NCI-H2227 treated with DMSO at 0.1 percent for 48 hours (cell line): Measurements from ENCODE around the gene CDT1.
"Not testable (repeated sequence)": the region's sequence is repeated elsewhere in the genome, so short reads cannot be mapped to it uniquely, and the experiment has no call there.

ENCODE experiments used
- DNase-seq: peaks from one replicate; lab custom pipeline; 2025; lab: John Stamatoyannopoulos, UW

CDT1 gene

GRCh38 chr16:88768071-88768783 is 35.4 kb upstream of the CDT1 start:
- peak; percentile 54 for DNase-seq

- no peak for DNase-seq
Measured at GRCh38 chr16:88769617-88770460, 33.8 kb upstream of the CDT1 start.

- DNase-seq = no peak
Measured at GRCh38 chr16:88770461-88771293, 32.9 kb upstream of the CDT1 start.

GRCh38 chr16:88771294-88771772 is 32.3 kb upstream of the CDT1 start:
- no peak for DNase-seq

GRCh38 chr16:88771781-88772180 is 31.8 kb upstream of the CDT1 start:
- DNase-seq = not testable (repeated sequence)

GRCh38 chr16:88772871-88773811 is 30.4 kb upstream of the CDT1 start:
- no peak for DNase-seq

GRCh38 chr16:88773812-88774291 is 29.7 kb upstream of the CDT1 start:
- no peak for DNase-seq

- no peak for DNase-seq
Measured at GRCh38 chr16:88774544-88775393, 28.8 kb upstream of the CDT1 start.

- DNase-seq = no peak
Measured at GRCh38 chr16:88775825-88776224, 27.8 kb upstream of the CDT1 start.

GRCh38 chr16:88777471-88778270 is 25.9 kb upstream of the CDT1 start:
- DNase-seq = no peak

GRCh38 chr16:88778271-88778525 is 25.4 kb upstream of the CDT1 start:
- no peak for DNase-seq

- no peak for DNase-seq
Measured at GRCh38 chr16:88778541-88779065, 25.0 kb upstream of the CDT1 start.

GRCh38 chr16:88779406-88780141 is 24.0 kb upstream of the CDT1 start:
- DNase-seq = no peak

GRCh38 chr16:88780142-88781062 is 23.2 kb upstream of the CDT1 start:
- no peak for DNase-seq

GRCh38 chr16:88781140-88782077 is 22.2 kb upstream of the CDT1 start:
- no peak for DNase-seq
